OCI-LY7 (cell line): ENCODE measurements around the gene DPYD. TPM values are rescaled to one million over a fixed set of nuclear protein-coding genes. Genes with fewer than 3 reads are reported as not detected.

Experiments used
- BruUV-seq: library from RNA; stranded (reverse); fragments of 400-500 nt; replicated peaks from 2 replicates; lab custom pipeline; 2021; lab: Mats Ljungman, UMichigan
- CTCF ChIA-PET: fragments of 300-600 bp; sonication (Branson Sonifier 250); formaldehyde crosslinking; loops from one replicate; lab custom pipeline; 2022; ENCODE audit warnings: antibody characterized with exemption; ENCODE audit not compliant: unreplicated experiment; lab: Charles Lee
- POLR2A ChIA-PET: fragments of 300-600 bp; sonication (Branson Sonifier 250); formaldehyde crosslinking; loops from one replicate; lab custom pipeline; 2022; ENCODE audit warnings: antibody characterized with exemption; lab: Charles Lee
- DNase-seq: peaks from one replicate; pipeline ENCODE4 v3.0.0-alpha.2; 2015; ENCODE audit warnings: low spot score
- H2AFZ ChIP-seq: fragments of 200-600 bp; sonication (generic), shearing (Covaris generic); 2 replicates; pipeline ENCODE4 v1.6.1; 2014; ENCODE audit warnings: mild to moderate bottlenecking, antibody characterized with exemption, low read length, moderate library complexity
- H3K27ac ChIP-seq: fragments of 200-600 bp; sonication (generic); 2 replicates; pipeline ENCODE4 v1.5.1; 2014; ENCODE audit warnings: mixed run types, low read depth, mild to moderate bottlenecking, moderate library complexity, low read length, inconsistent platforms; ENCODE audit not compliant: poor library complexity, severe bottlenecking
- H3K36me3 ChIP-seq: fragments of 200-600 bp; sonication (generic); 2 replicates; pipeline ENCODE4 v1.6.1; 2014; ENCODE audit warnings: mild to moderate bottlenecking, antibody characterized with exemption, low read length, moderate library complexity, mixed read lengths; ENCODE audit not compliant: insufficient read depth
- H3K4me1 ChIP-seq: fragments of 200-600 bp; sonication (generic); 2 replicates; pipeline ENCODE4 v1.5.1; 2014; ENCODE audit warnings: mild to moderate bottlenecking, low read length; ENCODE audit not compliant: insufficient read depth, poor library complexity, severe bottlenecking
- H3K4me2 ChIP-seq: fragments of 200-600 bp; sonication (generic); 2 replicates; pipeline ENCODE4 v1.6.1; 2014; ENCODE audit warnings: mild to moderate bottlenecking, low read length
- H3K4me3 ChIP-seq: fragments of 200-600 bp; sonication (generic); 2 replicates; pipeline ENCODE4 v1.5.1; 2014; ENCODE audit warnings: mild to moderate bottlenecking, low read depth, low read length; ENCODE audit not compliant: poor library complexity, severe bottlenecking
- H3K79me2 ChIP-seq: fragments of 200-600 bp; sonication (generic); 2 replicates; pipeline ENCODE4 v1.6.1; 2016; ENCODE audit warnings: low read depth, mild to moderate bottlenecking, low read length, moderate library complexity, mixed read lengths; ENCODE audit not compliant: insufficient read depth
- H3K9me2 ChIP-seq: fragments of 200-600 bp; sonication (generic); 2 replicates; pipeline ENCODE4 v1.6.1; 2016; ENCODE audit warnings: mild to moderate bottlenecking, low read length, mixed read lengths; ENCODE audit not compliant: insufficient read depth
- H3K9me3 ChIP-seq: fragments of 200-600 bp; sonication (generic); 2 replicates; pipeline ENCODE4 v1.6.1; 2014; ENCODE audit warnings: mild to moderate bottlenecking, mixed run types, low read length, mixed read lengths
- H4K20me1 ChIP-seq: fragments of 200-600 bp; sonication (generic); 2 replicates; pipeline ENCODE4 v1.6.1; 2014; ENCODE audit warnings: mild to moderate bottlenecking, antibody characterized with exemption, low read length, moderate library complexity, mixed read lengths; ENCODE audit not compliant: insufficient read depth
- EZH2phosphoT487 ChIP-seq: fragments of 200-600 bp; sonication (generic); IDR thresholded peaks from 2 replicates; pipeline ENCODE4 v1.6.1; 2018; ENCODE audit warnings: low read depth, borderline replicate concordance, mild to moderate bottlenecking, mixed run types, antibody characterized with exemption, low read length, moderate library complexity, mixed read lengths
- intact Hi-C: fragments of 100-400 bp; cut with micrococcal nuclease; formaldehyde crosslinking; loops from one replicate; pipeline ENCODE4 v1.10.0; 2022; ENCODE audit not compliant: unreplicated experiment
- total RNA-seq, 2 experiments: library from RNA; depleted of rRNA in 1 of 2; stranded (reverse); fragments of >200 nt in 1 of 2; shearing (Covaris generic) in 1 of 2; gene quantifications; 2 replicates each; pipeline ENCODE4 v1.2.3, GENCODE V29; 2014 to 2022
- TF ChIP-seq, protein P1 (sequence below): fragments of 200-600 bp; sonication (generic); conservative IDR thresholded peaks from 2 replicates; pipeline ENCODE4 v1.5.1; 2014; ENCODE audit warnings: mild to moderate bottlenecking, antibody characterized with exemption, low read length, moderate library complexity, mixed read lengths

DPYD gene
- total RNA-seq, 2 experiments from 2014 or later, result 5.5 to 13.4 TPM

DNA sequence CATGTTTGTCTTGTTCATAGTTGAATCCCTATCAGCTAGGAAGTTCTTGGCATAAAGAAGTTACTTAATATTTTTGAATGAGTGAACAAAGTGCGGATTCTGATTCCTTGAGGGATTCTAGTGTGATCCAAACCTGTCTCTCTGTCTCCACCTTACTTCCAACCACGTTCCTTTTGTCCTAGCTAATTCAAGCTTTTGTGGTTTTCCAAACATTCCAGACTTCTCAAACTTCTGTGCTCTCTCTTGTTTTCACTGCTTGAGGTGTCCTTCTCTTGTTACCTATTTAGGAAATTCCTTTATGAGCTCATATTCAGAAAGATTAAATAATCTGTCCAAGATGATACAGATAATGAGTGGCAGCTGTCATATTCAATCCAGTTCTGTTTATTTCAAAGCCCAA, 846.1 kb downstream of the DPYD start:
- Histone ChIP-seq H3K9me2 (no peaks in the 10 kb centered on the region), H3K36me3 (no peaks in the 10 kb centered on the region), H3K4me1 (no peaks in the 10 kb centered on the region), H3K27ac (no peak overlapping the region), H3K4me3 (no peak overlapping the region), H3K79me2 (no peaks in the 10 kb centered on the region), H4K20me1 (no peaks in the 10 kb centered on the region), H2AFZ (no peak overlapping the region), H3K4me2 (no peak overlapping the region), H3K9me3 (no peaks in the 10 kb centered on the region)
- ChIA-PET CTCF (no interaction called here), POLR2A (interaction anchor here (1.2 kb wide), 1 partner anchor 9 kb away, joined by 3 read pairs; no protein-coding TSS in a partner anchor)
- TF ChIP-seq, protein P1, sequence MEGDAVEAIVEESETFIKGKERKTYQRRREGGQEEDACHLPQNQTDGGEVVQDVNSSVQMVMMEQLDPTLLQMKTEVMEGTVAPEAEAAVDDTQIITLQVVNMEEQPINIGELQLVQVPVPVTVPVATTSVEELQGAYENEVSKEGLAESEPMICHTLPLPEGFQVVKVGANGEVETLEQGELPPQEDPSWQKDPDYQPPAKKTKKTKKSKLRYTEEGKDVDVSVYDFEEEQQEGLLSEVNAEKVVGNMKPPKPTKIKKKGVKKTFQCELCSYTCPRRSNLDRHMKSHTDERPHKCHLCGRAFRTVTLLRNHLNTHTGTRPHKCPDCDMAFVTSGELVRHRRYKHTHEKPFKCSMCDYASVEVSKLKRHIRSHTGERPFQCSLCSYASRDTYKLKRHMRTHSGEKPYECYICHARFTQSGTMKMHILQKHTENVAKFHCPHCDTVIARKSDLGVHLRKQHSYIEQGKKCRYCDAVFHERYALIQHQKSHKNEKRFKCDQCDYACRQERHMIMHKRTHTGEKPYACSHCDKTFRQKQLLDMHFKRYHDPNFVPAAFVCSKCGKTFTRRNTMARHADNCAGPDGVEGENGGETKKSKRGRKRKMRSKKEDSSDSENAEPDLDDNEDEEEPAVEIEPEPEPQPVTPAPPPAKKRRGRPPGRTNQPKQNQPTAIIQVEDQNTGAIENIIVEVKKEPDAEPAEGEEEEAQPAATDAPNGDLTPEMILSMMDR, result no peak
- no peak for TF ChIP-seq EZH2phosphoT487
- intact Hi-C loops, result no loop called here
- no peak for DNase-seq
- no TSS peak for BruUV-seq

DNA sequence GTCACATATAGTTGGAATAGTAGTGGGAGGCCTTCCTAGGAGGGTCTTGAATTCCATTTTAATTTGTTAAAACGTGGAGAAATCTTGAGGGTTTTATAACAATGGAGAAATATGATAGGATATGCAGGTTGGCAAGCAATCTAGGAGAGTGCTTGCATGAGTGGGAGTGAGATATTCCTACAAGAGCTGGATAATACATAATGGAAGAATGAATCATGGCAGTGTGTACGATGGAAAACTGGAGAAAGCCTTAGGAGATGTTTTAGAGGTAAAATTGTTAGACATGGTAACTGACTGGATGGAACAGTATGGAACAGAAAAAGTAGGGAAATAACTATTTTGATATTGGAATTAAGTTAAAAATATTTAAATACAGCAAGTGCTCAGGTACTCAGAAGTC, 846.9 kb downstream of the DPYD start:
- BruUV-seq, result no TSS peak
- TF ChIP-seq, protein P1, result no peak
- Histone ChIP-seq H3K4me3 (no peak overlapping the region), H3K27ac (no peak overlapping the region), H3K36me3 (no peaks in the 10 kb centered on the region), H2AFZ (no peak overlapping the region), H3K79me2 (no peaks in the 10 kb centered on the region), H3K4me2 (no peak overlapping the region), H3K9me2 (no peaks in the 10 kb centered on the region), H3K4me1 (no peaks in the 10 kb centered on the region), H3K9me3 (no peaks in the 10 kb centered on the region), H4K20me1 (no peaks in the 10 kb centered on the region)
- ChIA-PET CTCF (no interaction called here), POLR2A (interaction anchor here (0.6 to 1.4 kb wide), 3 partner anchors 8 to 778 kb away, joined by 3 read pairs; no protein-coding TSS in a partner anchor)
- DNase-seq, result no peak
- intact Hi-C loops, result no loop called here

DNA sequence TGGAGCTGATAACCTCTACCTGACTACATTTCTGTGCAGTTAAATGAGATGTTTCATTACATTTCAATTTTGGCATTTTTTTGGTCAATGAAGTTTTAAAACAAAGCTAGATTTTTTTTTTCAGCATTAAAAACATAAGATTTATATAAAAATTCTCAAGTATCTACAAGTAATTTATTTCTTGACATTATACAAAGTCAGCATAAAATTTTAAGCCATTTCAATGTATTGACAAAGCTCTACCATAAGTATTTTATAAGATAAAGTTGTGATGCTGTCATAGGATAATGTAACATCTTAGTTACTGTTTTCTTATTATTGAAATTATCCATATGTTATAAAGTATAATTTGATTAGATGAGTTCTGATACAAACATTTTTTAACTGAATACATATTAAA, 847.7 kb downstream of the DPYD start:
- Histone ChIP-seq H3K9me3 (no peaks in the 10 kb centered on the region), H4K20me1 (no peaks in the 10 kb centered on the region), H3K36me3 (no peaks in the 10 kb centered on the region), H2AFZ (no peak overlapping the region), H3K79me2 (no peaks in the 10 kb centered on the region), H3K4me2 (no peak overlapping the region), H3K9me2 (no peaks in the 10 kb centered on the region), H3K4me1 (no peaks in the 10 kb centered on the region), H3K27ac (no peak overlapping the region), H3K4me3 (no peak overlapping the region)
- POLR2A ChIA-PET, result interaction anchor here (0.5 to 1.4 kb wide), 3 partner anchors 15 to 377 kb away, joined by 3 read pairs; no protein-coding TSS in a partner anchor
- no TSS peak for BruUV-seq
- no peak for DNase-seq
- TF ChIP-seq, protein P1, result no peak
- no peak for TF ChIP-seq EZH2phosphoT487
- intact Hi-C loops, result no loop called here
- CTCF ChIA-PET, result no interaction called here
